Kidney epithelial cell (primary cell): Measurements from ENCODE around the gene PRKCQ. TPM values are rescaled to one million over a fixed set of nuclear protein-coding genes. Genes with fewer than 3 reads are reported as not detected.

Source experiments
- DNase-seq: peaks from one replicate; pipeline ENCODE4 v3.0.0-alpha.2; 2010; ENCODE audit warnings: low read depth
- H3K27me3 ChIP-seq: 2 replicates; pipeline ENCODE4 v1.6.0; 2011; ENCODE audit warnings: low read length; ENCODE audit not compliant: control insufficient read depth, insufficient read depth
- H3K36me3 ChIP-seq: 2 replicates; pipeline ENCODE4 v1.5.1; 2011; ENCODE audit warnings: low read length; ENCODE audit not compliant: control insufficient read depth, insufficient read depth
- H3K4me3 ChIP-seq: 2 replicates; pipeline ENCODE4 v1.5.1; 2011; ENCODE audit warnings: low read depth, mild to moderate bottlenecking, control low read depth, low read length
- total RNA-seq: library from RNA; depleted of rRNA; stranded (reverse); fragments of >200 nt; gene quantifications from 2 replicates; pipeline ENCODE4 v1.2.3, GENCODE V29; 2015
- TF ChIP-seq, protein P1 (sequence below): IDR thresholded peaks from 2 replicates; pipeline ENCODE4 v1.5.1; 2011; ENCODE audit warnings: mild to moderate bottlenecking, moderate library complexity, low read length, control low read depth, inconsistent platforms; ENCODE audit not compliant: insufficient read depth, poor library complexity, severe bottlenecking

PRKCQ gene
- total RNA-seq, 1 donor from 2014 or later = 8.1 TPM

GRCh38 chr10:6498771-6499170, 81.3 kb downstream of the PRKCQ start:
- no peaks in the 10 kb centered on the region for H3K36me3 ChIP-seq
- H3K27me3 ChIP-seq = no peaks in the 10 kb centered on the region
- TF ChIP-seq, protein P1, sequence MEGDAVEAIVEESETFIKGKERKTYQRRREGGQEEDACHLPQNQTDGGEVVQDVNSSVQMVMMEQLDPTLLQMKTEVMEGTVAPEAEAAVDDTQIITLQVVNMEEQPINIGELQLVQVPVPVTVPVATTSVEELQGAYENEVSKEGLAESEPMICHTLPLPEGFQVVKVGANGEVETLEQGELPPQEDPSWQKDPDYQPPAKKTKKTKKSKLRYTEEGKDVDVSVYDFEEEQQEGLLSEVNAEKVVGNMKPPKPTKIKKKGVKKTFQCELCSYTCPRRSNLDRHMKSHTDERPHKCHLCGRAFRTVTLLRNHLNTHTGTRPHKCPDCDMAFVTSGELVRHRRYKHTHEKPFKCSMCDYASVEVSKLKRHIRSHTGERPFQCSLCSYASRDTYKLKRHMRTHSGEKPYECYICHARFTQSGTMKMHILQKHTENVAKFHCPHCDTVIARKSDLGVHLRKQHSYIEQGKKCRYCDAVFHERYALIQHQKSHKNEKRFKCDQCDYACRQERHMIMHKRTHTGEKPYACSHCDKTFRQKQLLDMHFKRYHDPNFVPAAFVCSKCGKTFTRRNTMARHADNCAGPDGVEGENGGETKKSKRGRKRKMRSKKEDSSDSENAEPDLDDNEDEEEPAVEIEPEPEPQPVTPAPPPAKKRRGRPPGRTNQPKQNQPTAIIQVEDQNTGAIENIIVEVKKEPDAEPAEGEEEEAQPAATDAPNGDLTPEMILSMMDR = no peak
- DNase-seq = no peak
- no peak overlapping the region for H3K4me3 ChIP-seq

GRCh38 chr10:6497620-6498019, 82.5 kb downstream of the PRKCQ start:
- Histone ChIP-seq H3K27me3 (no peaks in the 10 kb centered on the region), H3K36me3 (no peaks in the 10 kb centered on the region), H3K4me3 (no peak overlapping the region)
- TF ChIP-seq, protein P1 = no peak
- no peak for DNase-seq

DNA sequence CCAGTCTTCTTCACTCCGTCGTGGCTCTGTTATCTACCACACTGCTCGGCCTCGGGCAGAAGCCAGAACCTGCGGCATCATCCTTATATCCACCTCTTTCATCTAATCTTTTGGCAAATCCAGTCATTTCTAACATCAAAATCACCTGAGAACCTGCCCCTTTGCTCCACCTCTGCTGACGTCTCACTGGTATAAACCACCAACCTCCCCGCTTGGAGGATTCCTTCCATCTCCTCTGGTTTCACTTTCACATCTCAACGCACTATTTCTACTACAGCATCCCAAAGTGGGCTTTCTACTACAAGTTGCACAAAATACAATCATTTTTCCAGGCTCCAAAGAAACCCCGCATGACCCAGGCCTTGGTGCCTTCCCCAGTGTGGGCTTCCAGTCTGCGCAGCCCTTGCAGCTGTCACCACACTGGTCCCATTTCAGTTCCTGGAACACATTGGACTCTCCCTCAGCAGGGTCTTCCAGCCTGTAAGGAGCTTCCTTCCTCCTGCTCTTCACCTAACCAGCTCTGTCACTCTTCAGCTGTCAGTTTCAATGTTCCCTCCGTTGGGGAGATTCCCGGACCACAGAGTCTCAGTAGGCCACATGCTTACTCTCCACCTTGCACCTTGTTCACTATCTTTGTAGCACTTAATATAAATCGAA, 85.0 kb downstream of the PRKCQ start:
- Histone ChIP-seq H3K27me3 (no peaks in the 10 kb centered on the region), H3K36me3 (no peaks in the 10 kb centered on the region), H3K4me3 (no peak overlapping the region)
- DNase-seq = no peak
- TF ChIP-seq, protein P1 = no peak

DNA sequence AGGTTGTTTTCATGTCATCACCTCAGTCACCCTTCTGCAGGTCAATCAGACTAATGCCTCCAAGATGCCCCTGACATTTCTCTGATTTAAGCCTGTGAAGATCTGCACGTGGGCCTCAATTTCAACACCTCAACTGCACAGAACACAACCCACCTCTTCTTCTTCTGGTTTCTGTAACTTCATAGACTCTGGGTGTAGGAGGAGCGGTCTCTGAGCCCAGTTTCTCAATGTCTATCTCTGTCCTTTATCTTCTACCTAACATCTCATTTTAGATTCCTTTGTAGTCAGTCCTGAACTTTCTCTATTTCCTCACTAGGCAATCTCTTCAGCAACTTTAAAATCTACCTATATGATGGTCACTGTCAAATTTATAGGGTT, 85.6 kb downstream of the PRKCQ start:
- H3K36me3 ChIP-seq = no peaks in the 10 kb centered on the region
- no peak for DNase-seq
- no peak overlapping the region for H3K4me3 ChIP-seq
- H3K27me3 ChIP-seq = no peaks in the 10 kb centered on the region
- TF ChIP-seq, protein P1 = no peak

- H3K4me3 ChIP-seq = no peak overlapping the region
- DNase-seq = no peak
- no peaks in the 10 kb centered on the region for H3K36me3 ChIP-seq
- TF ChIP-seq, protein P1 = no peak
- no peaks in the 10 kb centered on the region for H3K27me3 ChIP-seq
Observed at GRCh38 chr10:6493521-6494441, 86.3 kb downstream of the PRKCQ start.

- TF ChIP-seq, protein P1 = no peak
- Histone ChIP-seq H3K4me3 (no peak overlapping the region), H3K27me3 (no peaks in the 10 kb centered on the region), H3K36me3 (no peaks in the 10 kb centered on the region)
- DNase-seq = no peak
Observed at GRCh38 chr10:6492896-6493295, 87.2 kb downstream of the PRKCQ start.
